Measurements from ENCODE around the gene OCSTAMP.

The OCSTAMP gene

DNA sequence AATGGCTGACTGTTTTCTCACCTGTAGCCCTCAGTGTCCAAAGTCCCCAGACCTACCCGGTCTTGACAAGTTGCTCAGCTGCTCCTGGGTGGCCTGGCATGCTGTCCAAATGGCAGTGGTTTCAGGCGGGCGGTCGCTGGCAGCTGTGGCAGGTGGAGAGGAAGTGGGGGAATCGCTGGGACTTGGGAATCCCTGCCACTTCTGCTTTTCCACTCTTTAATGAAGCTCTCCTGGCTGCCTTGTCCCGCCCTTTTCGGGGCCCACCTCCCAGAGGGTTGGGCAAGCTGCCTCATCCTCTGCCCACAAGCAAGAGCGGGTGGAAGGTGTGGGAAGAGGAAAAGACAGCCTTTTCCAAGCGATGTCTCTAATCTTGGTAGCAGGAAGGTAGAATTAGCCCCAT lies at the start of gene OCSTAMP:
TSS of gene OCSTAMP (minus strand) at position 194 of the 400 bp plus-strand sequence. CDS start at position 100, 94 bp downstream.
- DNase-seq, result no peak

DNA sequence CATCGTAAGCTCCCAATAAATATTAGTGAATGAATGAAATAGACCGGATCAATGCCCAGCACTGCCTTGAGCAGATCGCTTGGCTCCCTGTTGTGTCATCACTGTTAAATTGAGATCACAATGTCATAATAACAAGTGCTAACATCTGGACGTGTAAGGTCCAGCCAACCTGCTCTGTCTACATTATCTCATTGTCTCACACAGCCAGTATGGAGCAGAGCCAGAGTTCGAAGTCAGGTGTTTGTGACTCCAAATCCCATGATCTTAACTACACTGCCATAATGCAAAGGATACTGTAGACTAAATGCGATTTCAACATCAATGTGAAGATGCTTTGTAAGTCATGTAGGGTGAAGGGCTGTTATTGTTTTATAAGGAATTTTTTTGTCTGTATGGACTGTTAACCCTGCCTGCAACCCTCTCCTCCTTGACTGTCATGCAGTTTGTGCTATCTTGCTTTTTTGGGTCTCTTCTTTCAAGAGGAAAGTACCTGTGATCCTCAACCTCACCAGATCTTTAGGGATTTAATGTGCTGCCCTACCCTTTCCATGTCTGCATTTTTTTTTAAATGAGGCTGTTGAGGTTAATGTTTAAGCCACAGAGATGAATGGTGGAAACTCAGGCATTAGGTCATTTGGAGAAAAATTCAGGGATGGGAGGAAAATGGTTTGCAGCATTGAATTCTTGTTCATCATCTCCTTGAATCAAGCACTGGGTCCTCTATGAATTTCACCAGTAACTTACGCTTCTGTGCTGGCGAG lies 49.0 kb upstream of the OCSTAMP start:
- DNase-seq, result no peak

DNA sequence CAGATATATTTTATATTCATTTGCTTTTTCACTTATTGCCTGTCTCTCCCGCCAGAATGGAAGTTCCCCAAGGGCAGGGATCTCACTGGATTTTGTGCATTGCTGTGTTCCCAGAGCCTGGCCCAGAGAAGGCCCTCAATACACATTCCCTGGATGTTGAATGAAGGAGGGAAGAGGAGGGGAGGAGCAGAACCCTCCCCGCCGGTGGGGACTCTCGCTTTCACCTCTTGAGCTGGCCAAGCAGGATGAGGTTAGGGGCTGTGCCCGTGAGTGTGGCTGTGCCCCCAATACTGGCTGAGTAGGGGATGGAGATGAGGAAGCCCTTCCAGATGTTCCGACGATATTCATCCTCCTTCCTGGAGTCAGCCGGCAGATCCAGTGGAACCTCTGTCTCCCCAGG lies 45.5 kb upstream of the OCSTAMP start:
- no peak for DNase-seq

DNA sequence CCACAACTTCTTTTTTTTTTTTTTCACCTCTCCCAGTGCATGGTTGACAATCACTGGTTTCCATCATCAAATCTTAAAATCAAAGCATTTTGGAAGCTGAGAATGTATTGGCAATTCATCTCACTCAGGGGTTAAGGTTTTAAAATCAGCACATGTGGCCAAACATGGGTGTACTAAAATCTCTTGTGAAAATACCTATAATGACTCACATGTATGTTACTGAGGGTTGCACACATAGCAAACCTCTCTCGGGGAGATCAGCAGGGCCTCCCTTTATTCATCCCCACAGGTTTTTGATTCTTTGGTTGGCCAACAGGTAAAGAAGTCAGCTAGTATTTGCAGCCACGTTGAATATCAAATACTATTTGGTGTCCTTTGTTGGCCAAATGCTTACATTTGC lies 44.3 kb upstream of the OCSTAMP start:
- DNase-seq, result no peak

DNA sequence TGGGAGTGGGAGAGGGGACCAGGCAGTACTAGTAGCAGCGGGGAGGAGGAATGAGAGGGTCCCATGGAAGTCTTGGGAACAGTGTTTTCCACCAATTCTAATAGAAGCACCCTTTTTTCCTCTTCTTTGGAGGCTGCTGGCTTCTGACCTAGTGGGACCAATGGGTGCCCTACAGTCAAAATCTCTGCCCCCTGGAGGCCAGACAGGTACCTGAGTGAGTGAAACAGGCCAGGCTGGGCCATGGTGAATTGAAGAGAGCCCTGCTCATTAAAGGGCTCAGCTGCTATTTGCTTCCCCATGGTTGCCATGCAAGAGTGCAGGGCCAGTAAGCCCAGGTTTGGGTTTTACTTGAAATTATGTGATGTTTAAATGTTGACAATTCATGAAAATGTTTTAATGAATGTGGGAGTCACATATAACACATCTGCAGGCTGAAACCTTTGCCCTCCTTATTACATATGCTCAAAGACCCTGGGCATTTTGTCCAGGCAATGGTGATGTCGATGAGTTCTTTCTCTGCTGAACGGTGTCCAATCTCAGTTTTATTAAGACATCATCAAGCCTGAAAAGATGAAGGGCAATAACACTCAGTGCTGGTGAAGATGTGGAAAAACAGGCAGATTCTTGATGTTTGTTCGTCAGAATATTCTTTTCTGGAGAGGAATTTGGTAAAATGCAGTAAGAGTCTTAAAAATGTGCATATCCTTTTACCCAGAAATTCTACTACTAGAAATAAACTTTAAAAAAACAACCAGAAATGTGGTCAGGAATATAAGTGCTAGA lies 42.3 kb upstream of the OCSTAMP start:
- DNase-seq, result no peak

GRCh38 chr20:46590443-46590842 lies 40.0 kb upstream of the OCSTAMP start:
- no peak for DNase-seq

- DNase-seq, result no peak
Observed at GRCh38 chr20:46588532-46589511, 38.4 kb upstream of the OCSTAMP start.

DNA sequence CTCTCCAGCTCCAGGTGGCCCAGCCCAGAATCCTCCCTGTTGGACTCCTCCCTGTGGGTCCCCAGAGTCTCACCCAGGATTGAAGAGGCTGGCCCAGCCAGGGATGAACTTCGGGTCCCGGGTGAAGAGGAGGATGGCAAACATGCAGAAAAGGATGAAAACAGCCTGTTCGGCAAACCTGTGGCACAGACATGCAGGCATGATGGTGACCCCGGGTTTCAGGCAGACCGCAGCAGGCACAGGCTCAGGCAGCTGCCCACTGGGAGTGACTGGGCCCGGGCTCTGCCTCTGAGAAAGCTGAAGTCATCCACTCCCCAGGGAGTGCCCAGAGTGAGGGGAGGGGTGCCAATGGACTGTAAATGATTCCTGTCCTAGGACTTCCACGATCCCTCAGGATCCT lies 37.5 kb upstream of the OCSTAMP start:
- no peak for DNase-seq

- DNase-seq, result no peak
Observed at GRCh38 chr20:46586724-46587123, 36.3 kb upstream of the OCSTAMP start.

DNA sequence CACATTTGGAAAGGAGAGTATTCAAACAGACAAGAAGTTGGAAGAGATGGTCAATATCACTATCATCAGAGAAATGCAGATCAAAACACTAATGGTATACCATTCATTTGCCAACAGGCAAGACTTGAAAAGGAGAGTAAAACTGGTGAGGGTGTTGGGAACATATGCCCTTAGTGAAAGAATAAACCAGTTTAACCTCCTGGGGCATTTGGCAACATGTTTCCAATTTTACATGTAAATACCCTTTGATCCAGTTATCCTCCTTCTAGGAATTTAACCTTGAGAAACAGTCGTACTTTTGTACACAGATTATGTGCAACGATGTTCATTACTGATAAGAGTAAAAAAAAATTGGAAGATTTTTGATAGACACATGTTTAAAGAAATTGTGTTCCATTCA lies 34.1 kb upstream of the OCSTAMP start:
- no peak for DNase-seq

DNA sequence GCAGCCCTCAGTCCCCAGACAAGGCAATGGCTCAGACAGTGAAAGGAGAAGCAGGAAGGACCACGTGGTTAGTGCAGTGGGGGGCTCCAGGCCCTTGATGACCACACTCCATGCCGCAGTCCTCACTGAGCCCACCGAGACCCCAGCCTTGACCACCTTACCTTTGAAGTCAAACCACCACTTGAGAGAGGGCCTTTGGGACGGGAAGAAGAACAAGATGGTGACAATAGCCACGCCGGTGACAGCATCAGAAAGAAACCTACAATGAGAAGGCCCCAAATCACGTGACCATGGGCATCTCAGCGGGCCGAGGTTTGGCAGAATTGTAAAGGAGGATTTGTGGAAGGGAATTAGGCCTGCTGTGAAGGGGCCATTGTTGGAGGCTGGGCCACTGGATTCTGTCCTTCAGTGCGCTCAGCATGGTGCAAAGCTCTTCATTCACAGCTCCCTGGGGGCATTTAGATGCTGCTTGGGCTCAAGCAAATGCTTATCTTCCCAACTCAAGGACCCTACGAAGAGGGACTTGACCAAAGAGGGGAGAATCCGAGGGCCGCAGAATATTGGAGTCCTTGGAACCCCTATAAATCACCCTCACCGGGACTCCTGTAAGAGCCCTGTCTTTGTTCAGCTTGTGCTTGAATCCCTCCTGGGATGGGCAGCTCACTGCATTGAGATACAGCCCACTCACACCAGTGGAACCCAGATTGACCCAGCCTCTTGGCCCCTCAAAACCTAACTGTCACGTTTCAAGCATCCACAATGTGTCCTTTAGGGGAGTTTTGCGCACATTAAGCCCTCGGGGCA lies 33.2 kb upstream of the OCSTAMP start:
- no peak for DNase-seq

DNA sequence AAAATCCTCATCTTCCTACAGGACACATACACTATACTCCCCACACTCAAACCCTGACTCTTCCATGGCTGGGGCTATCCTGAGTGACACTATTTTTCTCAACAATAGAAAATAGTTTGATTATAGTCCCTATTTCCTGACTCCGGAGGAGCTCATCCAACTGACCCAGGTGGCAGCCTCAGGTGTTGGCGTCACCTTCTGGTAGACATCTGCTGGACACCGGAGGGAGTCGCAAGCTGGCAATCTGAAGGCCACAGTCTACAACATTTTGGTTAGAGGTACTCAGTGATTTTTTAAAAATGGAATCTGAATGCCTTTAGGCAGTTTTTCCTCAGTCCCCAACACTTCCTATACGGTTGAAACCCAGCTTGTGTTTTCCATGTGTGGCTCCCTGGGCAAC lies 32.2 kb upstream of the OCSTAMP start:
- no peak for DNase-seq

DNA sequence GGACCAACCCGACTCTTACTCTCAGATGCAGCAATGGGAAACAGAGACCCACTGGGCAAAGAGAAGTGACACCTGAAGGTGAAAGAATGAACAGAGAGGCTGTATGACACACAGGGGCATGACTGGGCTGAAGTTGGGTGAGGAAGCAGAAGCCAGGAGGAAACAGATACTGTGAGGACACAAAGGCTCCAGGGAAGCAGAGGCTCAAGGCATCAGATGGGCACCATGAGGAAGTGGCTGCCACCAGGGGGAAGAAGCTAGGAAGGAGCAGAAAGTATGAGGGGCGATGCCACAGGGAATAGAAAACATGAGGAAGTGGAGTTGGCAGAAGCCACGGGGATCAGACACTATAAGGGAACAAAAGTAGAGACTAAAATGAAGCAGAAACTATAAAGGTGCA lies 30.9 kb upstream of the OCSTAMP start:
- DNase-seq, result no peak

GRCh38 chr20:46580613-46581205 lies 30.3 kb upstream of the OCSTAMP start:
- DNase-seq, result no peak

- no peak for DNase-seq
Observed at GRCh38 chr20:46578745-46579144, 28.3 kb upstream of the OCSTAMP start.

GRCh38 chr20:46576774-46577395 lies 26.4 kb upstream of the OCSTAMP start:
- no peak for DNase-seq

GRCh38 chr20:46575937-46576461 lies 25.5 kb upstream of the OCSTAMP start:
- DNase-seq, result no peak

DNA sequence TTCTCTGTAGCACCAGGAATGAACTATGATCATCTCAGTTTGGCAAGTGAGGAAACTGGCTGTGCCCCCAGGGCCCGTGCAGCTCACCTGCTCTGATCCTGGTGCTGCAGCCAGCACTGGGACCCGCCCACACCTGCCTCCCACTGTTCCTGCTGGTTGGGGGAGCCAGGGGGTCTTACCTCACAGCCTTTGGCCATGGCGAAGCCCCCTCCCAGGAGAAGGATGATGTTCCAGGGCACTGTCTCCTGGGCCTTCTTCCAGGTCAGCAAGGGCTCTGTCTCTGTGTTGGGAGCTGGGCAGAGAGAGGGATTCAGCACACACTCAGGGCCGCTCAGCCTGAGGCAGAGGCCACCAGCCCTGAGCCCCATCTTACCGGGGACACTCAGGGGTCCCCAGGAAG lies 24.9 kb upstream of the OCSTAMP start:
- no peak for DNase-seq

GRCh38 chr20:46573788-46574584 lies 23.5 kb upstream of the OCSTAMP start:
- no peak for DNase-seq

DNA sequence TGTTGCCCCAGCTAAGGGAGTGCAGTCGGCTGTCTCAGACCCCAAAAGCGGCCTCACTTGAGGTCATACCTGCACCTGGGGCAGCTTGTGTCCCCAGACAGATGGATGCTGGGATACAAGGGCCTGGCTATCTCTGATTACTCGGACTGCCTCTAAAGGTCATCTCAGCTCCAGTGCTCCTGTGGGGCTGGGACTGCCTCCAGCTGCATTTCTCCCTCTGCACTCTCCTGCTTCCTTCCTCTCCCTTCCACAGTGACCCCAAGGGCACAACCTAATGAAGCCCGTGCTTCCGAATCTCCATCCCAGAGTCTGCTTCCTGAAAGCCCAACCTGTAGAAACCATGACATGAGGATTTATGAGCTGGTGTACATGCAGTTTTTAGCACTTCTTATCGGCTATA lies 22.8 kb upstream of the OCSTAMP start:
- no peak for DNase-seq

Data from HCEC 1CT (cell line).